Muscle layer of colon (tissue), 2 donors: ENCODE results near the gene SIRT5.

ENCODE experiments used
- H3K27ac ChIP-seq: one replicate; pipeline ENCODE4 v1.7.0; 2013; ENCODE audit warnings: low read depth, mild to moderate bottlenecking, low read length, moderate library complexity
- H3K27me3 ChIP-seq, 2 donors: one replicate each; pipeline ENCODE4 v1.7.0; 2013; ENCODE audit warnings: low read length in 2 of 2, mild to moderate bottlenecking in 2 of 2; ENCODE audit not compliant: insufficient read depth in 2 of 2, control insufficient read depth in 1 of 2
- H3K36me3 ChIP-seq: one replicate; pipeline ENCODE4 v1.7.0; 2013; ENCODE audit warnings: mild to moderate bottlenecking, low read length; ENCODE audit not compliant: insufficient read depth
- H3K4me1 ChIP-seq: one replicate; pipeline ENCODE4 v1.7.0; 2013; ENCODE audit warnings: mild to moderate bottlenecking, low read length; ENCODE audit not compliant: insufficient read depth
- H3K4me3 ChIP-seq, 2 donors: one replicate each; pipeline ENCODE4 v1.7.0; 2013; ENCODE audit warnings: low read length in 2 of 2, low read depth in 1 of 2, mild to moderate bottlenecking in 1 of 2, moderate library complexity in 1 of 2
- H3K9ac ChIP-seq: one replicate; pipeline ENCODE4 v1.7.0; 2013; ENCODE audit warnings: low read length
- H3K9me3 ChIP-seq: one replicate; pipeline ENCODE4 v1.7.0; 2013; ENCODE audit warnings: mild to moderate bottlenecking, low read length
- donor health status: abdominal sarcoma.
- donor health status: Adenocarcinoma of cecum.

Gene SIRT5

GRCh38 chr6:13591205-13591921, 17.0 kb downstream of the SIRT5 start:
- peaks cover 51% of the 10 kb centered on the region for H3K36me3 ChIP-seq
- H3K4me1 ChIP-seq, result no peaks in the 10 kb centered on the region
- H3K27ac ChIP-seq, result no peak overlapping the region
- H3K9me3 ChIP-seq, result no peaks in the 10 kb centered on the region
- no peak overlapping the region for H3K9ac ChIP-seq
- no peak overlapping the region for H3K4me3 ChIP-seq
- no peaks in the 10 kb centered on the region for H3K27me3 ChIP-seq

- Histone ChIP-seq H3K4me3 (no peak overlapping the region), H3K9ac (no peak overlapping the region), H3K4me1 (no peaks in the 10 kb centered on the region), H3K27me3 (no peaks in the 10 kb centered on the region), H3K27ac (no peak overlapping the region), H3K36me3 (peaks cover 41% of the 10 kb centered on the region), H3K9me3 (no peaks in the 10 kb centered on the region)
These were observed 18.7 kb downstream of the SIRT5 start for GRCh38 chr6:13593103-13593502.

DNA sequence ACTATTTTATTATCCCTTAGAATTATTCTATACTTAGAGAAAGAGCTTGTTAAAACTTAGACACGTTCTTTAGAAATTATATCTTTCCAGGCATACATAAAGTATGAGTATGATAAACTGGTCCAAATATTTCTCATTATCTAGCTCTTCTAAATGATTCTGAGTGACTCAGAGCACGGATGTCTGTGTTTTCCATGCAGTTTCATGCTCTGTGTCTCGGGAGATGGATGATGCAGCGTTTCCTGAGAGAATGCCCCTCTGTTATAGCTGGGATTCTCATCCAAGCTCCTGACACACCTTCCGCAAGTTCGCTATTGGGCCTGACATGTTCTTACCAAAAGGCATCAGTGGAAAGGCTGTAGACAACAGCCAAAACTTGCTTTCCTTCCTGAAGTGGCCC, 19.3 kb downstream of the SIRT5 start:
- Histone ChIP-seq H3K9me3 (no peaks in the 10 kb centered on the region), H3K4me3 (no peak overlapping the region), H3K9ac (no peak overlapping the region), H3K36me3 (peaks cover 40% of the 10 kb centered on the region), H3K27ac (no peak overlapping the region), H3K27me3 (no peaks in the 10 kb centered on the region), H3K4me1 (no peaks in the 10 kb centered on the region)

- Histone ChIP-seq H3K4me3 (no peak overlapping the region), H3K4me1 (no peaks in the 10 kb centered on the region), H3K36me3 (peaks cover 42% of the 10 kb centered on the region), H3K9ac (no peak overlapping the region), H3K9me3 (no peaks in the 10 kb centered on the region), H3K27ac (no peak overlapping the region), H3K27me3 (no peaks in the 10 kb centered on the region)
These were observed 22.7 kb downstream of the SIRT5 start for GRCh38 chr6:13597073-13597472.

DNA sequence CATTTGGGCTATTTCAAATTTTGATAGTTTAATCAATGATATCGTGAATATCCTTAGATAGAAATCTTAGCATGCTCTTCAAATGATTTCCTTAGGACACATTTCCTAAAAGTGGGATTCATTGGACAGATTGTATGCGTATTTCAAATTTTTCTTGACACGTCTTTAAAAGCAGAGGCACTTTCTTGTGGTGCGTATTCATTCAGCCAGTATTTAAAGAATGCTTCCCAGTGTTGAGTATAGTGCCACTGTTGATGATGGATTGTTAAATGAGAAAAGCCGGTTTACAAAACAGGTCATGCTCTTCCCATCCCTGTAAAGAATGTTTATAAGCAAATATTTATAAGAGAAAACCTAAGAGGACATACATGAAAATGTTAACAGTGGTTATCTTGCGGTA, 25.6 kb downstream of the SIRT5 start:
- Histone ChIP-seq H3K4me1 (no peaks in the 10 kb centered on the region), H3K27ac (no peak overlapping the region), H3K27me3 (no peaks in the 10 kb centered on the region), H3K9me3 (no peaks in the 10 kb centered on the region), H3K4me3 (no peak overlapping the region), H3K36me3 (peaks cover 37% of the 10 kb centered on the region), H3K9ac (no peak overlapping the region)

GRCh38 chr6:13604135-13604534, 29.7 kb downstream of the SIRT5 start:
- Histone ChIP-seq H3K27ac (no peak overlapping the region), H3K4me1 (no peaks in the 10 kb centered on the region), H3K4me3 (no peak overlapping the region), H3K9ac (no peak overlapping the region), H3K27me3 (no peaks in the 10 kb centered on the region), H3K9me3 (no peaks in the 10 kb centered on the region), H3K36me3 (peaks cover 25% of the 10 kb centered on the region)

DNA sequence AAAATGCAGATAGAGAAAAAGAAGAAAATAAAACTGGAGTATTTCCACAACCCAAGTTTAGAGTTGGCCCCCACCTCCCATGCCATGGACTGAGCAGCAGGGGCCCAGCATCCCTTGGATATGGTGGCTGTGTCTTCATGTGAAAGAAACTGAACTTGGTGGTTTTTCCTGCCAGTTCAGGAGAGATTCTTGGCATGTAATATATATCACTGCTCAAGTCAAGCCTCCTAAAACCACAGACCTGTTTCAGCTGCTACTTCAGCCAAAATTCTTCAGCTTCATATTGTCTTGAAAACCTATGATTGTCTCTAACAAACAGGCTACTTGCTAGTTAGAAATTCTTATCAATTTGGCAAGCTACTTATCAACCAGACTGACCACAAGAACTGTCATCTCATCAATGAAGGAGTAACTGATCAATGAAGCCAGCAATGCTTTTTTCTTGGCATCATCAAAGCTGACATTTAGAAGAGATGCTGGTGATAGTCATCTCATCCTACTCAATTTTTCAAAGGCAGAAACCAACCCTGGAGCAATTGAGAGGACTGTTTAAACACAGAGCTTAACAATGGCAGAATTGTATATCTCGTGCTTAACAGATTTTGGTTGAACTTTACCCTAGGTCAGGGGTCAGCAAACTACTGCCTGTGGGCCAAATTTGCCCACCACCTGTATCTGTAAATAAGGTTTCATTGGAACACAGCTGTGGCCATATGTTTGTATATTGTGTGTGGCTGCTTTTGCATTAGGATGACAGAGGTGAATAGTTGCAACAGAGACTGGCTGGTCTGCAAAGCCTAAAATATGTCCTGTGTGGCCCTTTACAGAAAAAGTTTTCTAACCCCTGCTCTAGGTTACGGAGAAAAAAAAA, 30.4 kb downstream of the SIRT5 start:
- H3K9ac ChIP-seq, result no peak overlapping the region
- peaks cover 25% of the 10 kb centered on the region for H3K36me3 ChIP-seq
- no peak overlapping the region for H3K27ac ChIP-seq
- H3K4me3 ChIP-seq, result no peak overlapping the region
- no peaks in the 10 kb centered on the region for H3K9me3 ChIP-seq
- no peaks in the 10 kb centered on the region for H3K27me3 ChIP-seq
- H3K4me1 ChIP-seq, result no peaks in the 10 kb centered on the region

DNA sequence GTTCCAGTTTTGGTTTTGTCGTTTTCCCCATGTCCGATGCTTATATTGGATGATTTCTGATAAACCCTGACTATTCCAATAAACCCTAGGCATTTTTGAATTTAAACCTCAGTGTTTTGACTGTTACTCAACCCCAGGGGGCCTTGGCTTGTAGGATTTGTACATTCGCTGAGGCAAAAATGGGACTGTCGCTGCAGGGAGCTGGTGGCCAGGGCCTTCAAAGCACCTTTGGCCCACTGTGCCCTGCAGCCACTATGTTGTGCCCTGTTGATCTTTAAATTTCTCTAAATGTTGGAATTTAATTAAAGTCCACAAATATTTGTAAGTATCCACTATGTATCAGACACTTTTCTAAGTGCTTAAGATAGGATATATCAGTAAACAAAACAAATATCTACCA, 31.2 kb downstream of the SIRT5 start:
- Histone ChIP-seq H3K4me3 (no peak overlapping the region), H3K9me3 (no peaks in the 10 kb centered on the region), H3K36me3 (peaks cover 22% of the 10 kb centered on the region), H3K4me1 (no peaks in the 10 kb centered on the region), H3K27ac (no peak overlapping the region), H3K27me3 (no peaks in the 10 kb centered on the region), H3K9ac (no peak overlapping the region)

DNA sequence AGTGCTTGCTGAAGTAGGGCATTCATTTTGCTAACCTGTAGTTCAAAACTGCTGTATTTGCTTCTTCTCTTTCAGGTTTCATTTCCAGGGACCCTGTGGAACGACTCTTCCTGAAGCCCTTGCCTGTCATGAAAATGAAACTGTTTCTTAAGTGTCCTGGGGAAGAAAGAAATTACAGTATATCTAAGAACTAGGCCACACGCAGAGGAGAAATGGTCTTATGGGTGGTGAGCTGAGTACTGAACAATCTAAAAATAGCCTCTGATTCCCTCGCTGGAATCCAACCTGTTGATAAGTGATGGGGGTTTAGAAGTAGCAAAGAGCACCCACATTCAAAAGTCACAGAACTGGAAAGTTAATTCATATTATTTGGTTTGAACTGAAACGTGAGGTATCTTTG, 37.3 kb downstream of the SIRT5 start:
- no peak overlapping the region for H3K27ac ChIP-seq
- peaks cover 2% of the 10 kb centered on the region for H3K36me3 ChIP-seq
- no peak overlapping the region for H3K9ac ChIP-seq
- no peaks in the 10 kb centered on the region for H3K9me3 ChIP-seq
- peaks cover 9% of the 10 kb centered on the region for H3K4me1 ChIP-seq
- H3K4me3 ChIP-seq, result no peak overlapping the region
- H3K27me3 ChIP-seq, result no peaks in the 10 kb centered on the region

- peaks cover 14% of the 10 kb centered on the region for H3K36me3 ChIP-seq
- no peak overlapping the region for H3K9ac ChIP-seq
- peaks cover 18% of the 10 kb centered on the region for H3K4me1 ChIP-seq
- H3K27me3 ChIP-seq, result no peaks in the 10 kb centered on the region
- no peaks in the 10 kb centered on the region for H3K9me3 ChIP-seq
- no peak overlapping the region for H3K4me3 ChIP-seq
- no peak overlapping the region for H3K27ac ChIP-seq
These were observed 38.7 kb downstream of the SIRT5 start for GRCh38 chr6:13613029-13613594.

GRCh38 chr6:13614126-13614925, 39.9 kb downstream of the SIRT5 start:
- Histone ChIP-seq H3K27me3 (no peaks in the 10 kb centered on the region), H3K36me3 (peaks cover 24% of the 10 kb centered on the region), H3K4me3 (peak overlapping the region; percentile 79 to 85), H3K9ac (peak overlapping the region; percentile 23), H3K9me3 (no peaks in the 10 kb centered on the region), H3K4me1 (peaks cover 18% of the 10 kb centered on the region), H3K27ac (peak overlapping the region; percentile 91)
